SU-DHL-6 (cell line): ENCODE data around the gene STAC.

ENCODE experiments used
- CTCF ChIP-seq: fragments of 200-600 bp; sonication (generic); IDR thresholded peaks from one replicate; pipeline ENCODE4 v1.5.1; 2017; ENCODE audit warnings: antibody characterized with exemption, mild to moderate bottlenecking, low read length, moderate library complexity; ENCODE audit not compliant: insufficient read depth, poor library complexity, severe bottlenecking
- EZH2phosphoT487 ChIP-seq: fragments of 200-600 bp; sonication (generic), shearing (Covaris generic); conservative IDR thresholded peaks from 2 replicates; pipeline ENCODE4 v1.6.1; 2018; ENCODE audit warnings: mild to moderate bottlenecking, antibody characterized with exemption, low read length, moderate library complexity, mixed read lengths

GRCh38 chr3:36546226-36546625 is 165.9 kb downstream of the STAC start:
- TF ChIP-seq CTCF (no peak), EZH2phosphoT487 (no peak)
